IMR-90 (cell line): ENCODE measurements around the gene CBFA2T3. TPM values are rescaled to one million over a fixed set of nuclear protein-coding genes. Genes with fewer than 3 reads are reported as not detected.

ENCODE experiments used
- ATAC-seq: fragments of 200-7000 bp; cut with Tn5 transposase; 2 replicates; pipeline ENCODE4 v1.9.1; 2020; ENCODE audit warnings: low read depth, mild to moderate bottlenecking, moderate library complexity
- BruUV-seq: library from RNA; stranded (reverse); fragments of 400-500 nt; replicated peaks from 2 replicates; lab custom pipeline; 2021; lab: Mats Ljungman, UMichigan
- CTCF ChIA-PET: fragments of 300-600 bp; formaldehyde crosslinking; extraction: SDS; loops from one replicate; lab custom pipeline; 2021; ENCODE audit warnings: antibody characterized with exemption; lab: Yijun Ruan, JAX
- POLR2A ChIA-PET: fragments of 300-600 bp; sonication (Branson Sonifier 250); formaldehyde crosslinking; loops from one replicate; lab custom pipeline; 2022; ENCODE audit warnings: antibody characterized with exemption; ENCODE audit not compliant: unreplicated experiment; lab: Charles Lee
- DNase-seq: peaks from one replicate; pipeline ENCODE4 v3.0.0; 2013
- H2AFZ ChIP-seq: replicated peaks from 2 replicates; pipeline ENCODE3; 2013; ENCODE audit warnings: low read length, mild to moderate bottlenecking; ENCODE audit not compliant: poor library complexity
- H2AK5ac ChIP-seq: 2 replicates; pipeline ENCODE4 v1.6.1; 2013; ENCODE audit warnings: low read depth, low read length, inconsistent platforms
- H2AK9ac ChIP-seq: replicated peaks from 2 replicates; pipeline ENCODE3; 2013; ENCODE audit warnings: mild to moderate bottlenecking, low read depth, low read length, moderate library complexity; ENCODE audit not compliant: poor library complexity
- H2BK120ac ChIP-seq: 2 replicates; pipeline ENCODE4 v1.6.1; 2013; ENCODE audit warnings: low read depth, low read length, inconsistent platforms
- H2BK15ac ChIP-seq: 3 replicates; pipeline ENCODE4 v1.6.1; 2013; ENCODE audit warnings: low read depth, low read length, inconsistent platforms
- H2BK20ac ChIP-seq: 2 replicates; pipeline ENCODE4 v1.6.1; 2013; ENCODE audit warnings: low read depth, mild to moderate bottlenecking, inconsistent platforms, low read length, moderate library complexity
- H2BK5ac ChIP-seq: 2 replicates; pipeline ENCODE4 v1.6.1; 2013; ENCODE audit warnings: mild to moderate bottlenecking, low read depth, low read length, inconsistent platforms; ENCODE audit not compliant: poor library complexity, severe bottlenecking
- H3K14ac ChIP-seq: replicated peaks from 2 replicates; pipeline ENCODE4 v1.6.1; 2013; ENCODE audit warnings: low read depth, low read length, inconsistent platforms
- H3K18ac ChIP-seq: 2 replicates; pipeline ENCODE4 v1.6.1; 2013; ENCODE audit warnings: low read depth, low read length, control low read depth
- H3K23ac ChIP-seq: 2 replicates; pipeline ENCODE4 v1.6.1; 2013; ENCODE audit warnings: low read depth, low read length, inconsistent platforms
- H3K27ac ChIP-seq: 2 replicates; pipeline ENCODE4 v1.5.1; 2013; ENCODE audit warnings: mild to moderate bottlenecking, control low read depth, low read length; ENCODE audit not compliant: insufficient read depth
- H3K27me3 ChIP-seq: 2 replicates; pipeline ENCODE4 v1.6.1; 2013; ENCODE audit warnings: low read length; ENCODE audit not compliant: control insufficient read depth, insufficient read depth
- H3K36me3 ChIP-seq: 2 replicates; pipeline ENCODE4 v1.6.1; 2013; ENCODE audit warnings: low read length, mixed read lengths; ENCODE audit not compliant: control insufficient read depth, insufficient read depth
- H3K4ac ChIP-seq: 2 replicates; pipeline ENCODE4 v1.6.1; 2013; ENCODE audit warnings: low read depth, low read length, inconsistent platforms
- H3K4me1 ChIP-seq: 2 replicates; pipeline ENCODE4 v1.6.1; 2013; ENCODE audit warnings: low read length, mixed read lengths; ENCODE audit not compliant: control insufficient read depth, insufficient read depth
- H3K4me2 ChIP-seq: 2 replicates; pipeline ENCODE4 v1.6.1; 2013; ENCODE audit warnings: low read depth, mild to moderate bottlenecking, control low read depth, low read length, moderate library complexity
- H3K4me3 ChIP-seq: 2 replicates; pipeline ENCODE4 v1.5.1; 2013; ENCODE audit warnings: low read depth, mild to moderate bottlenecking, control low read depth, low read length, moderate library complexity; ENCODE audit not compliant: insufficient read depth
- H3K56ac ChIP-seq: 2 replicates; pipeline ENCODE4 v1.6.1; 2013; ENCODE audit warnings: low read length, inconsistent platforms; ENCODE audit not compliant: insufficient read depth; ENCODE audit errors: extremely low read depth
- H3K79me1 ChIP-seq, 2 experiments: 2 replicates each; pipeline ENCODE4 v1.6.1; 2013; ENCODE audit warnings: low read length in 2 of 2, inconsistent platforms in 1 of 2, low read depth in 1 of 2
- H3K9ac ChIP-seq: 2 replicates; pipeline ENCODE4 v1.6.1; 2013; ENCODE audit warnings: low read depth, low read length, control low read depth
- H3K9me1 ChIP-seq: 2 replicates; pipeline ENCODE4 v1.6.1; 2013; ENCODE audit warnings: low read length, inconsistent platforms; ENCODE audit not compliant: insufficient read depth
- H3K9me3 ChIP-seq: 2 replicates; pipeline ENCODE4 v1.6.1; 2013; ENCODE audit warnings: low read length; ENCODE audit not compliant: control insufficient read depth, insufficient read depth
- H4K20me1 ChIP-seq: 2 replicates; pipeline ENCODE4 v1.6.1; 2013; ENCODE audit warnings: low read length, inconsistent platforms; ENCODE audit not compliant: insufficient read depth
- H4K5ac ChIP-seq: 2 replicates; pipeline ENCODE4 v1.6.1; 2013; ENCODE audit warnings: mild to moderate bottlenecking, low read depth, low read length, control low read depth
- H4K8ac ChIP-seq, 2 experiments: 2 replicates each; pipeline ENCODE4 v1.6.1; 2013; ENCODE audit warnings: low read depth in 2 of 2, low read length in 2 of 2, control low read depth in 1 of 2, inconsistent platforms in 1 of 2
- H4K91ac ChIP-seq: 2 replicates; pipeline ENCODE4 v1.6.1; 2013; ENCODE audit warnings: low read depth, low read length, inconsistent platforms; ENCODE audit not compliant: insufficient read depth
- BHLHE40 ChIP-seq: fragments of 150-350 bp; IDR thresholded peaks from 2 replicates; pipeline ENCODE4 v1.6.1; 2016; ENCODE audit warnings: mild to moderate bottlenecking, low read depth, low read length
- CEBPB ChIP-seq: IDR thresholded peaks from 2 replicates; pipeline ENCODE4 v1.6.1; 2012; ENCODE audit warnings: low read depth, low read length, improper control_type of control experiment
- CHD1 ChIP-seq: IDR thresholded peaks from 2 replicates; pipeline ENCODE4 v1.6.1; 2012; ENCODE audit warnings: low read depth, low read length, improper control_type of control experiment
- FOS ChIP-seq: fragments of 150-350 bp; IDR thresholded peaks from 2 replicates; pipeline ENCODE4 v1.6.1; 2016; ENCODE audit warnings: low read depth, low read length
- MAFK ChIP-seq: IDR thresholded peaks from 2 replicates; pipeline ENCODE4 v1.6.1; 2012; ENCODE audit warnings: low read depth, low read length, improper control_type of control experiment
- NFE2L2 ChIP-seq: fragments of 150-350 bp; IDR thresholded peaks from 2 replicates; pipeline ENCODE4 v1.6.1; 2016; ENCODE audit warnings: low read depth, mild to moderate bottlenecking, low read length
- POLR2A ChIP-seq: IDR thresholded peaks from 2 replicates; pipeline ENCODE4 v1.6.1; 2012; ENCODE audit warnings: mild to moderate bottlenecking, low read depth, low read length
- RAD21 ChIP-seq: IDR thresholded peaks from 2 replicates; pipeline ENCODE4 v1.6.1; 2012; ENCODE audit warnings: low read length, improper control_type of control experiment
- RCOR1 ChIP-seq: IDR thresholded peaks from 2 replicates; pipeline ENCODE4 v1.6.1; 2012; ENCODE audit warnings: mild to moderate bottlenecking, low read length, improper control_type of control experiment; ENCODE audit not compliant: insufficient replicate concordance
- RFX5 ChIP-seq: IDR thresholded peaks from 2 replicates; pipeline ENCODE4 v1.8.0; 2012; ENCODE audit warnings: low read depth, mild to moderate bottlenecking, low read length, moderate library complexity
- SMC3 ChIP-seq: fragments of 150-350 bp; IDR thresholded peaks from 2 replicates; pipeline ENCODE4 v1.6.1; 2016; ENCODE audit warnings: low read depth, mild to moderate bottlenecking, antibody characterized with exemption, low read length, moderate library complexity
- WGBS, 2 experiments: methylation state at CpG; one replicate each; pipeline versions ENCODE4 v1.1.5 to v1.1.7; 2013; ENCODE audit warnings: missing lambda C conversion rate in 2 of 2; ENCODE audit not compliant: insufficient read length in 1 of 2; ENCODE audit errors: extremely low coverage in 2 of 2; 5-methylcytosine and 5-hydroxymethylcytosine counted together
- dilution Hi-C: fragments of 300-500 bp; cut with HindIII; formaldehyde crosslinking; loops from one replicate; pipeline ENCODE4 v1.14.3; 2018; ENCODE audit warnings: low sequenced_read_pairs; ENCODE audit not compliant: unreplicated experiment
- in situ Hi-C: fragments of 300-500 bp; cut with MboI; formaldehyde crosslinking; loops from 3 replicates; pipeline ENCODE4 v1.14.3; 2019; ENCODE audit warnings: low sequenced_read_pairs, inconsistent platforms, mixed read lengths
- intact Hi-C: fragments of 100-400 bp; cut with micrococcal nuclease; formaldehyde crosslinking; loops from 2 replicates; pipeline ENCODE4 v1.10.0; 2022
- polyA plus RNA-seq, 3 experiments: library from polyadenylated mRNA; depleted of rRNA; stranded (reverse); fragments of >200 nt; gene quantifications; 2 replicates each; pipeline ENCODE4 v1.2.3, GENCODE V29; 2012; ENCODE audit warnings: low replicate concordance in 1 of 3
- total RNA-seq: library from RNA; depleted of rRNA; stranded (reverse); fragments of >200 nt; gene quantifications from 2 replicates; pipeline ENCODE4 v1.2.3, GENCODE V29; 2012
- TF ChIP-seq, protein P1 (sequence below): conservative IDR thresholded peaks from 2 replicates; pipeline ENCODE4 v1.5.1; 2012; ENCODE audit warnings: mild to moderate bottlenecking, low read depth, low read length, improper control_type of control experiment
- TF ChIP-seq, protein P2 (sequence below): fragments of 150-350 bp; IDR thresholded peaks from 2 replicates; pipeline ENCODE4 v1.6.1; 2017; ENCODE audit warnings: mild to moderate bottlenecking, antibody characterized with exemption, low read length, low read depth

CBFA2T3 gene
- total and polyA plus RNA-seq, 2 of the 4 experiments (the other 2 are of a cell fraction): not detected

DNA sequence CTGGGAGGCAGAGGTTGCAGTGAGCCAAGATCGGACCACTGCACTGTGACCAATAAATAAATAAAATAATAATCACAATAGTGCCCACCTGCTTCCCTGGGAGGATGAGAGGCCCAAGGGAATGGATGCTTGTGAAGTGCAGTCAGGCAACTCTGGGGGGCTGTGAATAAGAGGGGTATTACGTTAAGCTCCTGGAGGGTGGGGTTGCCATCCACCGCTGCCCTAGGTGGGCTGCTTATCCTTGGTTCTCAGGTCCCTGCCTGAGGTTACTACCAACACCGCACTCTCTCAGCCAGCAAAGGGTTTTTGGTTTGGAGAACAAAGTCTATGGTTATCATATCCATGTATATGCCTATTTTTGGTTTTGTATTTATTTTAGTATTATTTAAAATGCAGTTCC is 48.6 kb upstream of the CBFA2T3 start:
- Histone ChIP-seq H3K36me3 (no peaks in the 10 kb centered on the region), H3K4me3 (no peak overlapping the region), H4K5ac (no peak overlapping the region), H2BK15ac (no peak overlapping the region), H3K27me3 (peaks cover 10% of the 10 kb centered on the region), H2AK5ac (no peak overlapping the region), H3K9me1 (no peaks in the 10 kb centered on the region), H3K4me2 (no peak overlapping the region), H3K4ac (no peak overlapping the region), H3K9ac (no peak overlapping the region), H2AK9ac (no peak overlapping the region), H3K18ac (no peak overlapping the region), H3K23ac (no peak overlapping the region), H2BK120ac (no peak overlapping the region), H2BK5ac (no peak overlapping the region), H3K14ac (no peak overlapping the region), H2BK20ac (no peak overlapping the region), H4K20me1 (no peaks in the 10 kb centered on the region), H3K9me3 (peaks cover 6% of the 10 kb centered on the region), H4K8ac (no peak overlapping the region), H4K91ac (no peak overlapping the region), H3K27ac (no peak overlapping the region), H3K4me1 (no peaks in the 10 kb centered on the region), H3K56ac (no peak overlapping the region), H3K79me1 (no peaks in the 10 kb centered on the region), H2AFZ (no peak overlapping the region)
- ATAC-seq (no peak), DNase-seq (no peak)
- dilution Hi-C loops: no loop called here
- intact Hi-C loops: no loop called here
- TF ChIP-seq CHD1 (no peak), BHLHE40 (no peak), RFX5 (no peak), NFE2L2 (no peak), CEBPB (no peak), RAD21 (no peak), SMC3 (no peak), MAFK (no peak), FOS (no peak), RCOR1 (no peak), POLR2A (no peak)
- TF ChIP-seq, protein P1, sequence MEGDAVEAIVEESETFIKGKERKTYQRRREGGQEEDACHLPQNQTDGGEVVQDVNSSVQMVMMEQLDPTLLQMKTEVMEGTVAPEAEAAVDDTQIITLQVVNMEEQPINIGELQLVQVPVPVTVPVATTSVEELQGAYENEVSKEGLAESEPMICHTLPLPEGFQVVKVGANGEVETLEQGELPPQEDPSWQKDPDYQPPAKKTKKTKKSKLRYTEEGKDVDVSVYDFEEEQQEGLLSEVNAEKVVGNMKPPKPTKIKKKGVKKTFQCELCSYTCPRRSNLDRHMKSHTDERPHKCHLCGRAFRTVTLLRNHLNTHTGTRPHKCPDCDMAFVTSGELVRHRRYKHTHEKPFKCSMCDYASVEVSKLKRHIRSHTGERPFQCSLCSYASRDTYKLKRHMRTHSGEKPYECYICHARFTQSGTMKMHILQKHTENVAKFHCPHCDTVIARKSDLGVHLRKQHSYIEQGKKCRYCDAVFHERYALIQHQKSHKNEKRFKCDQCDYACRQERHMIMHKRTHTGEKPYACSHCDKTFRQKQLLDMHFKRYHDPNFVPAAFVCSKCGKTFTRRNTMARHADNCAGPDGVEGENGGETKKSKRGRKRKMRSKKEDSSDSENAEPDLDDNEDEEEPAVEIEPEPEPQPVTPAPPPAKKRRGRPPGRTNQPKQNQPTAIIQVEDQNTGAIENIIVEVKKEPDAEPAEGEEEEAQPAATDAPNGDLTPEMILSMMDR: no peak
- TF ChIP-seq, protein P2, sequence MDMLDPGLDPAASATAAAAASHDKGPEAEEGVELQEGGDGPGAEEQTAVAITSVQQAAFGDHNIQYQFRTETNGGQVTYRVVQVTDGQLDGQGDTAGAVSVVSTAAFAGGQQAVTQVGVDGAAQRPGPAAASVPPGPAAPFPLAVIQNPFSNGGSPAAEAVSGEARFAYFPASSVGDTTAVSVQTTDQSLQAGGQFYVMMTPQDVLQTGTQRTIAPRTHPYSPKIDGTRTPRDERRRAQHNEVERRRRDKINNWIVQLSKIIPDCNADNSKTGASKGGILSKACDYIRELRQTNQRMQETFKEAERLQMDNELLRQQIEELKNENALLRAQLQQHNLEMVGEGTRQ: no peak
- WGBS, 2 experiments: no CpG with 5 or more reads among the region's 4 CpGs
- ChIA-PET POLR2A (no interaction called here), CTCF (no interaction called here)
- no TSS peak for BruUV-seq
- in situ Hi-C loops: no loop called here
